Adrenal gland (tissue), 12 donors: ENCODE data around the gene CLCN5. TPM values are rescaled to one million over a fixed set of nuclear protein-coding genes. Genes with fewer than 3 reads are reported as not detected.

Source experiments
- DNase-seq, 7 donors: peaks; one replicate each; pipeline ENCODE4 v3.0.0-alpha.2; 2019 to 2020
- H3K27ac ChIP-seq, 5 donors: fragments of 200-600 bp; sonication (generic) in 4 of 5; 1 replicate in 3 of 5; 2 replicates in 2 of 5; pipeline versions ENCODE4 v1.5.1 to v1.8.0; 2016 to 2020; ENCODE audit warnings: mild to moderate bottlenecking in 1 of 5
- H3K27me3 ChIP-seq: fragments of 200-600 bp; 2 replicates; pipeline ENCODE4 v1.8.0; 2021
- H3K36me3 ChIP-seq, 2 donors: fragments of 200-600 bp; replicated peaks in 1 of 2; 1 replicate in 1 of 2; 2 replicates in 1 of 2; pipeline versions ENCODE4 v1.5.1 to v1.8.0; 2018 to 2022
- H3K4me1 ChIP-seq, 2 donors: fragments of 200-600 bp; replicated peaks in 1 of 2; 1 replicate in 1 of 2; 2 replicates in 1 of 2; pipeline versions ENCODE4 v1.5.1 to v1.8.0; 2018 to 2021
- H3K4me3 ChIP-seq, 4 donors: fragments of 200-600 bp; sonication (generic) in 3 of 4; one replicate each; pipeline ENCODE4 v1.5.1; 2016 to 2018
- H3K9me3 ChIP-seq, 3 donors: fragments of 200-600 bp; sonication (generic) in 1 of 3; replicated peaks in 1 of 3; 1 replicate in 2 of 3; 2 replicates in 1 of 3; pipeline versions ENCODE4 v1.5.1 to v1.8.0; 2016 to 2021
- CTCF ChIP-seq, 6 experiments: fragments of 450-650 bp in 4 of 6; fragments of 200-600 bp in 2 of 6; sonication (generic) in 1 of 6; IDR thresholded peaks; 1 replicate in 5 of 6; 2 replicates in 1 of 6; pipeline versions ENCODE4 v1.5.1 to v1.8.0; 2016 to 2021; ENCODE audit warnings: antibody characterized with exemption in 6 of 6, mild to moderate bottlenecking in 2 of 6, moderate library complexity in 1 of 6
- POLR2A ChIP-seq, 2 donors: fragments of 450-650 bp; IDR thresholded peaks; one replicate each; pipeline ENCODE4 v1.6.1; 2017; ENCODE audit warnings: antibody characterized with exemption in 2 of 2, mild to moderate bottlenecking in 2 of 2, moderate library complexity in 1 of 2
- WGBS, 4 donors: extraction: QIAGEN DNeasy Blood & Tissue Kit in 2 of 4; methylation state at CpG; one replicate each; pipeline versions ENCODE4 v1.1.5 to v1.1.7; 2013 to 2017; 5-methylcytosine and 5-hydroxymethylcytosine counted together
- intact Hi-C, 2 donors: fragments of 100-400 bp; cut with DNase I; formaldehyde crosslinking; loops; one replicate each; pipeline versions ENCODE4 v1.14.1 to v1.15.0; 2022 to 2023
- polyA plus RNA-seq, 3 donors: library from polyadenylated mRNA; stranded (reverse); fragments of 200-250 nt in 2 of 3; fragments of 350-450 nt in 1 of 3; fragmentation: Illumina TruSeq in 1 of 3; extraction: RNeasy Lipid Tissue Mini Kit (QIAGEN cat#74804) in 1 of 3; gene quantifications; one replicate each; pipeline ENCODE4 v1.2.3, GENCODE V29; 2013 to 2014
- total RNA-seq, 9 donors: library from RNA; depleted of rRNA in 4 of 9; stranded (reverse); fragments of >200 nt in 4 of 9; fragments of 120-200 nt in 1 of 9; fragmentation: NEBNext Ultra II Directional in 1 of 9; extraction: Animal tissue kit (Norgen Biotek cat#: 25700) in 1 of 9; gene quantifications; one replicate each; pipeline versions ENCODE4 v1.1.0 to v1.2.4, GENCODE V29; 2013 to 2023
- donor health status: healthy with polysubstance abuse.
- donor health status: Bipolar disorder and iron deficiency.
- donor health status: DM: yes; HTN: yes; CAD: no.
- donor health status: DM: no; HTN: no; CAD: no.
- donor health status: DM: no; HTN: no; CAD: no.
- donor health status: DM: yes; HTN: yes; CAD: no.

The CLCN5 gene
- total and polyA plus RNA-seq, 12 donors, result 3.3 to 17.3 (median 8.6) TPM

GRCh38 chrX:50099331-50099730 lies 176.9 kb downstream of the CLCN5 start:
- intact Hi-C loops, result loop anchor here in 1 of 2 donors (10.0 kb wide), 1 partner anchor 485 kb away; no protein-coding TSS in a partner anchor
- 54 to 69% (median 60%) methylated on average over 4 of the region's 4 CpGs for WGBS, 4 donors
- no peak for DNase-seq
- no peak overlapping the region for H3K27ac ChIP-seq
- no peaks in the 10 kb centered on the region for H3K36me3 ChIP-seq
- TF ChIP-seq CTCF (IDR thresholded peaks at IDR 0.05) (no peak), POLR2A (IDR thresholded peaks at IDR 0.05) (no peak)
- no peaks in the 10 kb centered on the region for H3K27me3 ChIP-seq
- no peak overlapping the region for H3K4me3 ChIP-seq
- no peaks in the 10 kb centered on the region for H3K4me1 ChIP-seq
- H3K9me3 ChIP-seq, result no peaks in the 10 kb centered on the region

DNA sequence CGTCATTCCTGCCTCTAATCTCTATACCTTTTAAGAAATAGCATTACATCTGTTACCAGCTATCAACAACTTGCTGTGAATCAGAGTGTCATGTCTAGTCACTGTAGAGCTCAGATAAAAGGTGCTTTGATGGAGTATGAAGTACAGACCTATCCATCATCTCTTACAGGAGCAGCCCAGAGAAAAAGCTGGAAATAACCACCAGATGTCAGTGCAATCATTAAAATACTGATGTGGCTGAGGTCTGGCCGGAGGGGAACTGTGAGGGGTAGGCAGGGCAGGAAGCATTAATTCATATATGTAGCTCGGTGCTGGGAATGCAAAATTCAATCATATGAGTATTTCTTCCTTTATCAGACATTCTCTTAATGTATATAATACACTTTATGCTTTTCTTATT lies 177.8 kb downstream of the CLCN5 start:
- H3K27ac ChIP-seq, result no peak overlapping the region
- H3K4me3 ChIP-seq, result no peak overlapping the region
- no peaks in the 10 kb centered on the region for H3K4me1 ChIP-seq
- peak in 1 of 7 donors; percentile 17 for DNase-seq
- H3K27me3 ChIP-seq, result no peaks in the 10 kb centered on the region
- no peaks in the 10 kb centered on the region for H3K9me3 ChIP-seq
- H3K36me3 ChIP-seq, result no peaks in the 10 kb centered on the region
- WGBS, 4 donors, result 20 to 37% (median 31%) methylated on average over 3 of the region's 3 CpGs
- no peak for TF ChIP-seq POLR2A (IDR thresholded peaks at IDR 0.05)
- TF ChIP-seq CTCF (IDR thresholded peaks at IDR 0.05), result peak in 5 of 6 experiments; percentile 35 to 58 (median 49)
- intact Hi-C loops, result no loop called here

DNA sequence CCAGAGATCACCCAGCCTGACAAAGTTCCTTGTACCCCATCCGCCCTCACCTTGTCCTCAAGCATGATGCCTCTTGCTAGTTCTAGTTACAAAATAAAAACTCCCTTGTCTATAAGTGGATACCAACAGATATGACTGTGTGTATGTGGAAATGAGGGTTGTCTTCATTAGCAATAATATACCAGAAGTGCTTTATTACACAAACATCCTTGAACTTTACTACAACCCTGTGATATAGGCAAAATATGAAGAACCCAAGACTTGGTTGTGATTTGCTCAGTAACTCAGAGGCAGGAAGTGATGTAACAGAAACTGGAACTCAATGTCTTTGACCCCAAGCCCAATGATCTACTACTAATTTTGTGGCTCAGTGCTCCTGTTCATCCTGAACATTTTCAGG lies 180.8 kb downstream of the CLCN5 start:
- Histone ChIP-seq H3K4me3 (no peak overlapping the region), H3K36me3 (no peaks in the 10 kb centered on the region), H3K27me3 (peaks cover 4% of the 10 kb centered on the region), H3K9me3 (no peaks in the 10 kb centered on the region), H3K4me1 (no peaks in the 10 kb centered on the region), H3K27ac (peak overlapping the region in 1 of 5 donors; percentile 29)
- 55 to 100% (median 80%) methylated on average over 1 of the region's 1 CpG for WGBS, 4 donors
- intact Hi-C loops, result no loop called here
- DNase-seq, result no peak
- no peak for TF ChIP-seq CTCF (IDR thresholded peaks at IDR 0.05)
- no peak for TF ChIP-seq POLR2A (IDR thresholded peaks at IDR 0.05)

DNA sequence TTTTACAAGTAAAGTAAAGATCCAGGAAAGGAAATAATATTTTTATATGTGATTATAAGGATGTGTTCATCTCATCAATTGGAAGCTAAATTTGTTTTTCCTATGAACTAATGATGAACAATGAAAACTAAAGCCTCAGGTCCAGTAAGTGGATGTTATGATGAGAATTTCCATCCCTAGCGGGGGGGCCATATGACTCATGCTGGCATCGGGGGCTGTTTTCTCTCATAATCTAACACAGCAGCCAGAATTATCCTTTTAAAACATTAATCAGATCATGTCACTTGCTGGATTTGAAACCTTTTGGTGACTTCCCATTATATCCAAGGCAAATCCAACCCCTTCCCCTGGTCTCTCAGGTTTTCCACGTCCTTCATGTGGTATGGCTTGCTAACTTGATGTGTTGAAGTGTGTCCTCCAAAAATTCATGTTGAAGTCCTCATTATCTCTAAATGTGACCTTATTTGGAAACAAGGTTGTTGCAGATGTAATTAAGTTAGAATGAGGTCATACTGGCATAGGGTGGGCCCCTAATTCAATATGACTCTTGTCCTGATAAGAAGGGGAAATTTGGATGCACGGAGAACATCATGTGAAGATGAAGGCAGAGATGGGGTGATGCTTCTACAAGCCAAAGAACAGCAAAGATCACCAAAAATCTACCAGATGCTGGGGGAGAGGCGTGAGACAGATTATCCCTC lies 181.6 kb downstream of the CLCN5 start:
- 42 to 59% (median 45%) methylated on average over 5 of the region's 5 CpGs for WGBS, 4 donors
- TF ChIP-seq CTCF (IDR thresholded peaks at IDR 0.05) (no peak), POLR2A (IDR thresholded peaks at IDR 0.05) (no peak)
- Histone ChIP-seq H3K27me3 (peaks cover 4% of the 10 kb centered on the region), H3K4me3 (no peak overlapping the region), H3K9me3 (no peaks in the 10 kb centered on the region), H3K27ac (peak overlapping the region in 1 of 5 donors; percentile 47), H3K36me3 (no peaks in the 10 kb centered on the region), H3K4me1 (no peaks in the 10 kb centered on the region)
- intact Hi-C loops, result no loop called here
- peak; percentile 22 to 82 (median 57) for DNase-seq
